Stomach smooth muscle (tissue), 2 donors: ENCODE results near the gene ZCCHC7.
"Not testable (repeated sequence)": the region's sequence is repeated elsewhere in the genome, so short reads cannot be mapped to it uniquely, and the experiment has no call there.

Source experiments
- H3K27ac ChIP-seq: one replicate; pipeline ENCODE4 v1.7.0; 2013; ENCODE audit warnings: mild to moderate bottlenecking, low read length, inconsistent platforms
- H3K27me3 ChIP-seq, 2 donors: one replicate each; pipeline ENCODE4 v1.7.0; 2013; ENCODE audit warnings: low read length in 2 of 2; ENCODE audit not compliant: insufficient read depth in 2 of 2, control insufficient read depth in 1 of 2
- H3K36me3 ChIP-seq, 2 donors: one replicate each; pipeline ENCODE4 v1.7.0; 2013; ENCODE audit warnings: low read length in 2 of 2; ENCODE audit not compliant: control insufficient read depth in 2 of 2, insufficient read depth in 2 of 2
- H3K4me1 ChIP-seq: one replicate; pipeline ENCODE4 v1.7.0; 2013; ENCODE audit warnings: low read length; ENCODE audit not compliant: control insufficient read depth, insufficient read depth
- H3K4me3 ChIP-seq, 2 donors: one replicate each; pipeline ENCODE4 v1.7.0; 2013; ENCODE audit warnings: low read length in 2 of 2
- H3K9ac ChIP-seq, 2 donors: one replicate each; pipeline ENCODE4 v1.7.0; 2013; ENCODE audit warnings: low read length in 2 of 2, mild to moderate bottlenecking in 1 of 2
- H3K9me3 ChIP-seq, 2 donors: one replicate each; pipeline ENCODE4 v1.7.0; 2013; ENCODE audit warnings: low read length in 2 of 2; ENCODE audit not compliant: control insufficient read depth in 2 of 2
- donor health status: healthy.
- donor health status: Pancreatic carcinoma.

Gene ZCCHC7

GRCh38 chr9:37120843-37121335 is 515 bp downstream of the ZCCHC7 start:
- not testable (repeated sequence) for H3K4me1 ChIP-seq
- H3K9ac ChIP-seq: peak overlapping the region; percentile 84 to 85

GRCh38 chr9:37121881-37122280 is 1.5 kb downstream of the ZCCHC7 start:
- Histone ChIP-seq H3K9ac (peak overlapping the region in 1 of 2 donors; percentile 84), H3K4me1 (peaks cover 10% of the 10 kb centered on the region), H3K27me3 (no peaks in the 10 kb centered on the region), H3K4me3 (no peak overlapping the region), H3K27ac (no peak overlapping the region), H3K9me3 (no peaks in the 10 kb centered on the region), H3K36me3 (no peaks in the 10 kb centered on the region)

More at GRCh38 chr9:37120843-37121335, 515 bp downstream of the ZCCHC7 start:
- H3K36me3 ChIP-seq, H3K9me3 ChIP-seq, H3K27me3 ChIP-seq: not testable (repeated sequence)
- Histone ChIP-seq H3K4me3 (peak overlapping the region; percentile 85 to 90), H3K27ac (peak overlapping the region; percentile 86)

DNA sequence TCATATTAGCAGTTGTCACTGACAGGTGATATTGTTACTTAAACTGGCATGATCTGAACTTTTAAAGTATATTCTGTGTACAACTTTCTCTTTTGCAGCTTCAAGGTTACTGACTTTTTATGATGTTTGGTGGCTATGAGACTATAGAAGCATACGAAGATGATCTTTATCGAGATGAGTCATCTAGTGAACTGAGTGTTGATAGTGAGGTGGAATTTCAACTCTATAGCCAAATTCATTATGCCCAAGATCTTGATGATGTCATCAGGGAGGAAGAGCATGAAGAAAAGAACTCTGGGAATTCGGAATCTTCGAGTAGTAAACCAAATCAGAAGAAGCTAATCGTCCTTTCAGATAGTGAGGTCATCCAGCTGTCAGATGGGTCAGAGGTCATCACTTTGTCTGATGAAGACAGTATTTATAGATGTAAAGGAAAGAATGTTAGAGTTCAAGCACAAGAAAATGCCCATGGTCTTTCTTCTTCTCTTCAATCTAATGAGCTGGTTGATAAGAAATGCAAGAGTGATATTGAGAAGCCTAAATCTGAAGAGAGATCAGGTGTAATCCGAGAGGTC is 5.9 kb downstream of the ZCCHC7 start:
- no peaks in the 10 kb centered on the region for H3K27me3 ChIP-seq
- no peak overlapping the region for H3K9ac ChIP-seq
- H3K9me3 ChIP-seq: no peaks in the 10 kb centered on the region
- no peak overlapping the region for H3K4me3 ChIP-seq
- H3K27ac ChIP-seq: no peak overlapping the region
- H3K36me3 ChIP-seq: no peaks in the 10 kb centered on the region
- H3K4me1 ChIP-seq: peaks cover 4% of the 10 kb centered on the region

DNA sequence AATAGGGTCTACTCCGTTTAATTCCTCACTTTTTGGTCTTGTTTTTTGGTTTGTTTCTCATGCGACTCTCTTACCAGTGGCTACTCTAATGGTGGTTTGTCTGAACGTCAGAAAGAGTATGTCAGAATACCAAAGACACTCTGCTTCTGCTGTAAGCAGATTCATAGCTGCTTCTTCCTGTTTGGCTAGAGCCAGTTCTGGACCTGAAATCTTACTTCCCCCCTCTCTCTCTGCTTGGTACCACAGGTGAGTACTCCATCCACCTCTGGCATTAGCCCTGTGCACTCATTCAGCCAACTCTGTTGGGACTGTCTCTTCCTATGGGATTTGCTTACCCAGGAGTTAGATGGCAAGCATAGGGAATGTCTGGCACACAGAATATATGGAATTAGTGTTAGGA is 6.6 kb downstream of the ZCCHC7 start:
- Histone ChIP-seq H3K9me3 (no peaks in the 10 kb centered on the region), H3K4me1 (peaks cover 2% of the 10 kb centered on the region), H3K36me3 (no peaks in the 10 kb centered on the region), H3K27ac (no peak overlapping the region), H3K9ac (no peak overlapping the region), H3K27me3 (no peaks in the 10 kb centered on the region), H3K4me3 (no peak overlapping the region)

- Histone ChIP-seq H3K4me1 (no peaks in the 10 kb centered on the region), H3K27me3 (no peaks in the 10 kb centered on the region), H3K9ac (no peak overlapping the region), H3K4me3 (no peak overlapping the region), H3K36me3 (peaks cover 0 to 3% of the 10 kb centered on the region in 2 donors), H3K27ac (no peak overlapping the region), H3K9me3 (no peaks in the 10 kb centered on the region)
Observed at GRCh38 chr9:37128051-37128450, 7.7 kb downstream of the ZCCHC7 start.

GRCh38 chr9:37134166-37134565 is 13.8 kb downstream of the ZCCHC7 start:
- H3K27me3 ChIP-seq: no peaks in the 10 kb centered on the region
- no peaks in the 10 kb centered on the region for H3K4me1 ChIP-seq
- H3K9ac ChIP-seq: no peak overlapping the region
- H3K27ac ChIP-seq: no peak overlapping the region
- peaks cover 3% of the 10 kb centered on the region in 2 donors for H3K36me3 ChIP-seq
- no peak overlapping the region for H3K4me3 ChIP-seq
- H3K9me3 ChIP-seq: no peaks in the 10 kb centered on the region

- H3K27ac ChIP-seq: no peak overlapping the region
- H3K36me3 ChIP-seq: peaks cover 0 to 3% of the 10 kb centered on the region in 2 donors
- H3K4me3 ChIP-seq: no peak overlapping the region
- no peaks in the 10 kb centered on the region for H3K9me3 ChIP-seq
- H3K27me3 ChIP-seq: no peaks in the 10 kb centered on the region
- no peak overlapping the region for H3K9ac ChIP-seq
- H3K4me1 ChIP-seq: no peaks in the 10 kb centered on the region
Observed at GRCh38 chr9:37141015-37141414, 20.6 kb downstream of the ZCCHC7 start.

DNA sequence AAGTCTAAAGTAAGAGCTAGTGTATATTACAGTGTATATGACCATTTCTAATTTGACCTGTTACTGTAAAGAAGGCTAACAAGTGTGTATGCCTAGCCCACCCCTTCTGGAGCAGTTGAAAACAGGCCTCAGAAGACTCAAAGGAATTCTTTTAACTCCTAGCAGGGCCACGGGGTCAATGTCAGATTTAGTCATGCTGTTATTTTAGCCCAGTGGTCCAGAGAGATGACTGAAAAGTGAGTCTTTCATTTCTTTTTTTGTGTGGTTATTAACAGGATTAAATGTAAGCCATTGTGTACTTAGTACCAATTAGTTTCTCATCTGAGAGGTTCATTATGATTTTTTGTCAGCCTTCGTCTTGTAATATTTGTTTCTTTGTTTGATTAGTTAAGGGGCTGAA is 24.4 kb downstream of the ZCCHC7 start:
- Histone ChIP-seq H3K9ac (no peak overlapping the region), H3K4me3 (no peak overlapping the region), H3K27me3 (no peaks in the 10 kb centered on the region), H3K36me3 (no peaks in the 10 kb centered on the region), H3K4me1 (no peaks in the 10 kb centered on the region), H3K9me3 (no peaks in the 10 kb centered on the region), H3K27ac (no peak overlapping the region)

DNA sequence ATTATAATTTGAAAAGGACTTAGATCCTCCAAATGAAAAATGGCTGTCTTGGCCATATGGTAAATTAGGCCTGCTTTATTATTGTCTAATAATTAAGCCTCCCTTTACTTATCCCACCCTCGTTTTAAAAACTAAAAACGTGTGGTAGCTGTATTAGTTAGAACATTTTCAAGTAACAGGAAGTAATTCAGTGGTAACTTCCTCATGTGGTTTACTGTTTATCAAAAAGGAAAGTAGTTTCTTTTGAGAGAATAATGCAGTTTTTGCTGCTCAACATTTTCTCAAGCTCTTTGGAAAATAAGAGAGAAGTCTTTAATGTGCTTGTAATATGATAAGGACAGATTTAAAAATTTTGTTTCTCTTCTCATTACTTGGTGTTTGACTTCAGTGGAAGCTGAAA is 26.0 kb downstream of the ZCCHC7 start:
- Histone ChIP-seq H3K27ac (no peak overlapping the region), H3K9me3 (no peaks in the 10 kb centered on the region), H3K4me3 (no peak overlapping the region), H3K27me3 (no peaks in the 10 kb centered on the region), H3K36me3 (no peaks in the 10 kb centered on the region), H3K4me1 (no peaks in the 10 kb centered on the region), H3K9ac (no peak overlapping the region)

GRCh38 chr9:37148181-37148580 is 27.8 kb downstream of the ZCCHC7 start:
- Histone ChIP-seq H3K27me3 (no peaks in the 10 kb centered on the region), H3K27ac (no peak overlapping the region), H3K36me3 (no peaks in the 10 kb centered on the region), H3K4me1 (no peaks in the 10 kb centered on the region), H3K4me3 (no peak overlapping the region), H3K9me3 (no peaks in the 10 kb centered on the region), H3K9ac (no peak overlapping the region)

DNA sequence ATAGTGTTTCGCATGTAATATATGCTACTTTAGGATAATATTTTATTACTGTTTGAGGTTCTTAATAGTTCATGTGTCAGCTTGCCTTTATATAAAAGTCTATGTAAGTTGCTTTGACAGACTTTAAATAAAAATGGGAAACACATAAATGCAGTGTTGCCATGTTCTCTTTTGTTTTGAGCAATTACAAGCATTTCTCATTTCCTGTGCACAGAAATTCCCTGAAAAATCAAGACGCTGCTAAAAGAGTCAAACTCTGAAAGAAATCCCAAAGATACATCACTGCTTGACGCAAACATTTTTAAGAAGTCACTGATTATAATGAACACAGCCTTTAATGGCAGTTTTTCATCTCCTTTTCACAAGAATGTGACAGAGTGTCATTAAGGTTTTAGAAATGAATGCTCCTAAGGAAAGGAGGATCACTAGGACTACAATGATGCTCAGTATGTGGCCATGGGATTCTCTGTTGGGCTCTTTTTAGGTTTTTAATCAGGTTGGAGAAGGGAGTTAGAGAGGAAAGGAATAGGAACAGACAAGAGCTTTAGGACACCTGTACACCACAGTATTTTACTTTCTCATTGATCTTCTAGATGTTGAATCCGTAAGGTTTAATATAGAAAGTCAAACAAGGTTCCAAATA is 29.4 kb downstream of the ZCCHC7 start:
- no peaks in the 10 kb centered on the region for H3K4me1 ChIP-seq

More for the DNA sequence above, 29.4 kb downstream of the ZCCHC7 start:
- Histone ChIP-seq H3K27me3 (no peaks in the 10 kb centered on the region), H3K4me3 (no peak overlapping the region), H3K36me3 (no peaks in the 10 kb centered on the region), H3K9ac (no peak overlapping the region), H3K9me3 (no peaks in the 10 kb centered on the region), H3K27ac (no peak overlapping the region)
